MG63 (cell line): ENCODE measurements around the gene SNAPC3. TPM values are rescaled to one million over a fixed set of nuclear protein-coding genes. Genes with fewer than 3 reads are reported as not detected.
"Not testable (repeated sequence)": the region's sequence is repeated elsewhere in the genome, so short reads cannot be mapped to it uniquely, and the experiment has no call there.

Experiments used
- DNase-seq: peaks from one replicate; pipeline ENCODE4 v3.0.0-alpha.2; 2020
- H3K27me3 ChIP-seq: fragments of 250-450 bp; sonication (Bioruptor Pico); 2 replicates; pipeline ENCODE4 v1.5.1; 2020; ENCODE audit warnings: mild to moderate bottlenecking, moderate library complexity
- H3K36me3 ChIP-seq: fragments of 250-450 bp; sonication (Bioruptor Pico); 2 replicates; pipeline ENCODE4 v1.5.1; 2020; ENCODE audit warnings: mild to moderate bottlenecking, moderate library complexity
- H3K4me3 ChIP-seq: fragments of 250-450 bp; sonication (Bioruptor Pico); 2 replicates; pipeline ENCODE4 v1.5.1; 2020; ENCODE audit warnings: mild to moderate bottlenecking, moderate library complexity
- H3K9me3 ChIP-seq: fragments of 250-450 bp; sonication (Bioruptor Pico); 2 replicates; pipeline ENCODE4 v1.5.1; 2020; ENCODE audit warnings: mild to moderate bottlenecking, moderate library complexity
- total RNA-seq: library from RNA; depleted of rRNA; stranded (reverse); fragments of >200 nt; shearing (Covaris generic); gene quantifications from 2 replicates; pipeline ENCODE4 v1.2.3, GENCODE V29; 2014; ENCODE audit warnings: low replicate concordance; rRNA removed

SNAPC3 gene
- 132 and 172 TPM in 2 replicates for total RNA-seq

GRCh38 chr9:15422372-15423230 lies at the start of gene SNAPC3:
TSS of gene SNAPC3 (plus strand) at chr9:15422876. CDS start at chr9:15422880, 4 bp downstream.
- H3K4me3 ChIP-seq: peak within 1 kb of the TSS; percentile 92
- H3K36me3 ChIP-seq: peaks cover 45% of the 10 kb centered on the region
- no peaks in the 10 kb centered on the region for H3K27me3 ChIP-seq
- H3K9me3 ChIP-seq: no peaks in the 10 kb centered on the region
- peak; percentile 100 for DNase-seq

- Histone ChIP-seq H3K27me3 (no peaks in the 10 kb centered on the region), H3K4me3 (no peak overlapping the region), H3K36me3 (no peaks in the 10 kb centered on the region), H3K9me3 (peaks cover 9% of the 10 kb centered on the region)
- DNase-seq: no peak
Observed at GRCh38 chr9:15373881-15374280, 48.8 kb upstream of the SNAPC3 start.

GRCh38 chr9:15374310-15374709 lies 48.4 kb upstream of the SNAPC3 start:
- H3K9me3 ChIP-seq: peaks cover 9% of the 10 kb centered on the region
- H3K36me3 ChIP-seq: no peaks in the 10 kb centered on the region
- no peak overlapping the region for H3K4me3 ChIP-seq
- no peaks in the 10 kb centered on the region for H3K27me3 ChIP-seq
- no peak for DNase-seq

- Histone ChIP-seq H3K27me3 (no peaks in the 10 kb centered on the region), H3K36me3 (no peaks in the 10 kb centered on the region), H3K9me3 (peaks cover 9% of the 10 kb centered on the region), H3K4me3 (no peak overlapping the region)
- DNase-seq: no peak
Observed at GRCh38 chr9:15374825-15375224, 47.9 kb upstream of the SNAPC3 start.

GRCh38 chr9:15377625-15378540 lies 44.8 kb upstream of the SNAPC3 start:
- Histone ChIP-seq H3K36me3 (no peaks in the 10 kb centered on the region), H3K27me3 (peaks cover 20% of the 10 kb centered on the region), H3K9me3 (peaks cover 9% of the 10 kb centered on the region), H3K4me3 (no peak overlapping the region)
- no peak for DNase-seq

- peaks cover 25% of the 10 kb centered on the region for H3K27me3 ChIP-seq
- H3K36me3 ChIP-seq, H3K4me3 ChIP-seq, H3K9me3 ChIP-seq, DNase-seq: not testable (repeated sequence)
Observed at GRCh38 chr9:15379317-15379716, 43.4 kb upstream of the SNAPC3 start.

- not testable (repeated sequence) for DNase-seq, H3K9me3 ChIP-seq, H3K4me3 ChIP-seq, H3K36me3 ChIP-seq
- H3K27me3 ChIP-seq: peaks cover 25% of the 10 kb centered on the region
Observed at GRCh38 chr9:15379888-15380287, 42.8 kb upstream of the SNAPC3 start.

GRCh38 chr9:15381491-15381890 lies 41.2 kb upstream of the SNAPC3 start:
- Histone ChIP-seq H3K9me3 (no peaks in the 10 kb centered on the region), H3K4me3 (no peak overlapping the region), H3K27me3 (peaks cover 25% of the 10 kb centered on the region), H3K36me3 (no peaks in the 10 kb centered on the region)
- DNase-seq: no peak

- Histone ChIP-seq H3K4me3 (no peak overlapping the region), H3K27me3 (peaks cover 16% of the 10 kb centered on the region), H3K36me3 (no peaks in the 10 kb centered on the region), H3K9me3 (no peaks in the 10 kb centered on the region)
- DNase-seq: no peak
Observed at GRCh38 chr9:15386465-15386864, 36.2 kb upstream of the SNAPC3 start.

- no peak for DNase-seq
- no peak overlapping the region for H3K4me3 ChIP-seq
Observed at GRCh38 chr9:15389173-15389572, 33.5 kb upstream of the SNAPC3 start.

GRCh38 chr9:15389631-15390030 lies 33.0 kb upstream of the SNAPC3 start:
- no peak for DNase-seq
- no peaks in the 10 kb centered on the region for H3K9me3 ChIP-seq
- H3K27me3 ChIP-seq: peaks cover 10% of the 10 kb centered on the region
- no peaks in the 10 kb centered on the region for H3K36me3 ChIP-seq
- H3K4me3 ChIP-seq: no peak overlapping the region

More at GRCh38 chr9:15389173-15389572, 33.5 kb upstream of the SNAPC3 start:
- Histone ChIP-seq H3K27me3 (peaks cover 10% of the 10 kb centered on the region), H3K9me3 (no peaks in the 10 kb centered on the region), H3K36me3 (no peaks in the 10 kb centered on the region)

GRCh38 chr9:15390201-15390600 lies 32.5 kb upstream of the SNAPC3 start:
- DNase-seq: no peak
- H3K9me3 ChIP-seq: no peaks in the 10 kb centered on the region
- H3K27me3 ChIP-seq: peaks cover 10% of the 10 kb centered on the region
- no peak overlapping the region for H3K4me3 ChIP-seq
- no peaks in the 10 kb centered on the region for H3K36me3 ChIP-seq

GRCh38 chr9:15392363-15392762 lies 30.3 kb upstream of the SNAPC3 start:
- Histone ChIP-seq H3K36me3 (no peaks in the 10 kb centered on the region), H3K9me3 (no peaks in the 10 kb centered on the region), H3K27me3 (peaks cover 12% of the 10 kb centered on the region), H3K4me3 (no peak overlapping the region)
- DNase-seq: no peak

GRCh38 chr9:15400281-15400941 lies 22.3 kb upstream of the SNAPC3 start:
- Histone ChIP-seq H3K9me3 (peaks cover 10% of the 10 kb centered on the region), H3K36me3 (no peaks in the 10 kb centered on the region), H3K4me3 (no peak overlapping the region), H3K27me3 (peaks cover 5% of the 10 kb centered on the region; the same call in 1 of the 2 replicates)
- no peak for DNase-seq

GRCh38 chr9:15401266-15401665 lies 21.4 kb upstream of the SNAPC3 start:
- DNase-seq: no peak
- H3K27me3 ChIP-seq: peaks cover 5% of the 10 kb centered on the region; the same call in 1 of the 2 replicates
- no peaks in the 10 kb centered on the region for H3K36me3 ChIP-seq
- peaks cover 10% of the 10 kb centered on the region for H3K9me3 ChIP-seq
- H3K4me3 ChIP-seq: no peak overlapping the region

- Histone ChIP-seq H3K4me3 (no peak overlapping the region), H3K27me3 (peaks cover 5% of the 10 kb centered on the region; the same call in 1 of the 2 replicates), H3K36me3 (no peaks in the 10 kb centered on the region), H3K9me3 (peaks cover 10% of the 10 kb centered on the region)
- DNase-seq: peak; percentile 44
Observed at GRCh38 chr9:15403155-15403554, 19.5 kb upstream of the SNAPC3 start.
